GM12892 (cell line): ENCODE data around the gene BIN1.

Experiments used
- POLR2A ChIP-seq: IDR thresholded peaks from 2 replicates; pipeline ENCODE4 v1.6.1; 2011; ENCODE audit warnings: low read depth, low read length, control low read depth
- POLR2AphosphoS5 ChIP-seq: IDR thresholded peaks from 2 replicates; pipeline ENCODE4 v1.6.1; 2011; ENCODE audit warnings: low read depth, low read length, control low read depth
- TAF1 ChIP-seq: IDR thresholded peaks from 2 replicates; pipeline ENCODE4 v1.6.1; 2011; ENCODE audit warnings: low read depth, mild to moderate bottlenecking, control low read depth, low read length, borderline replicate concordance

DNA sequence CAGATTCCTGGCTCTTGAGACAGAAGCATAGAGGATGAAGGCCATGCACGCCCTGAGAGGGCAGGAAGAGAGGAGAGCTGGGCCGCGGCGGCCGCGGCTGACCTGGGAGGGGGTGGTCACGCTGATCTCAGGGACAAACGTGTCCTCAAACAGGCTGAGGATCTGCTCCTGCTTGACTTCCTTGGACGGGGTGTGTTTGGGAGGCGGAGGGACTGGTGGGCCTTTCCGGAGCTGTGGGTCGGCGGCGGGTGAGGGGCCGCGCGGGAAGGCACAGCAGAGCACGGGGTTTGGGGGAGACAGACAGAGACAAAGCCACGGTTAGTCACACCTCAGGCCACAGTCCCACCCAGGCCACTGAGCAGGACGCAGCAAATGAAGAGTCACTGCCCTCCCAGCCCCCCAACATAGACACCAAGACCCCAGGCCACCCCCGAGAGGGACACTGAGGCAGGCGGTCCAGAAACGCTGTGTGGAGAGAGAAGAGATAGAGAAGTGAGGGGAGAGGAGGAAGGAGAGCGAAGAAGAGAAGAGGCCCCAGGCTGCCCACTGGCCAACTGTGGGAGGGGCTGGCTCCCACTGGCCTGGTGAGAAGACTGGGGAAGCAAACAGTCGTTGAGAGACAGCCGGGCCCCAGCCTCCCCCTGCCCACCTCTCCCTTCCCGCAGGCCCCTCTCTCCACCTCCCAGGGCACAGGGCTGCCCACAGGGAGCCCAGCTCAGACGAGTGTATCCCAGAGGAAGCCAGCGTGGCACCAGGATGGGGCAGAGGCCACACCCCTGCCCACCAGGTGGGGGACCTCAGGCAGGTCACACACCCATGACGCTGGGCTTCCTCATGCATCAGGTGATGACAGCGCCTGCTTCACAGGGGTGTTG, 49.3 kb downstream of the BIN1 start:
- TF ChIP-seq POLR2AphosphoS5 = no peak
- no peak for TF ChIP-seq POLR2A
- no peak for TF ChIP-seq TAF1
